Activated naive CD4-positive, alpha-beta T cell (primary cell): ENCODE data around the gene TMEM125.

Experiments
- DNase-seq, 4 experiments: peaks; one replicate each; lab custom pipeline; 2025; lab: John Stamatoyannopoulos, UW

Gene TMEM125

GRCh38 chr1:43247256-43247921 is 22.4 kb upstream of the TMEM125 start:
- no peak for DNase-seq

DNA sequence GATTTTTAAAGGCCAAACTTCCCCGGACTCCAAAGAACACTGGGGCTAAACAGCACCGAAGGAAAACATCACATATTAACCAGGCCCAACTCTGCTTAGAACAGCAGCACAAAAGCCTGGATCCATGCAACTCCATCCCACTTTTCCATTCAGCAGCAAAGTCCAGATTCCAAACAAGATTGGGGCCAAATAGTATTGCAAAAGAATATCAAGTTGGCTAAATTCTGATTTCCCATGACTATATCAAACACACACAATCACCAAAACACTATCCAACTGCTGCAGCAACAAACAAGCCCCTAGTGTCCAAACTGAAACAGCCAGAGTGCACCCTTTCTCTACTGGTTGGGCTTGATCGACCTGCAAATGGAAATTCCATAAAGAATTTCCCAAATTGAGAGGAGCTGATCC is 19.4 kb upstream of the TMEM125 start:
- DNase-seq = no peak

GRCh38 chr1:43251024-43251423 is 18.8 kb upstream of the TMEM125 start:
- DNase-seq = no peak

DNA sequence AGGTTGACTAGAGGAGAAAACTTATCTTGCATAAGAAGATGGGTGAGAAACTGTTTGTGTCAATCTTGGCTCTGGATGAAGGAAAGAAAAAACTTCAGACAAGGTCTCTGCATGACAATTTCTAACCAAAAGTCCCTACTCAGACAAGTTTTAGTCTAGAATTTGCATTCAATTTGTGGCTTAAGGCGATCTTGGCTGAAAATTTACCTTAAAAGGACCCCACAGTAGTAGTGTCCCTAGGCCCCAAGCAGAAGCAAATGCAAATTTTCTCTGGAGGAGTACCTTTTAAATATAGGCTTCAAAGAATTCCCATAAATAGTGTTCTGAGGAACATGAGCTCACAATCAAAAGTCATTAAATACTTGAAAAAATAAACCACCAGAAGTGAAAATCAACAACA is 17.6 kb upstream of the TMEM125 start:
- DNase-seq = no peak

- DNase-seq = no peak
Measured at GRCh38 chr1:43253173-43253572, 16.6 kb upstream of the TMEM125 start.

- DNase-seq = no peak
Measured at GRCh38 chr1:43253876-43254275, 15.9 kb upstream of the TMEM125 start.

DNA sequence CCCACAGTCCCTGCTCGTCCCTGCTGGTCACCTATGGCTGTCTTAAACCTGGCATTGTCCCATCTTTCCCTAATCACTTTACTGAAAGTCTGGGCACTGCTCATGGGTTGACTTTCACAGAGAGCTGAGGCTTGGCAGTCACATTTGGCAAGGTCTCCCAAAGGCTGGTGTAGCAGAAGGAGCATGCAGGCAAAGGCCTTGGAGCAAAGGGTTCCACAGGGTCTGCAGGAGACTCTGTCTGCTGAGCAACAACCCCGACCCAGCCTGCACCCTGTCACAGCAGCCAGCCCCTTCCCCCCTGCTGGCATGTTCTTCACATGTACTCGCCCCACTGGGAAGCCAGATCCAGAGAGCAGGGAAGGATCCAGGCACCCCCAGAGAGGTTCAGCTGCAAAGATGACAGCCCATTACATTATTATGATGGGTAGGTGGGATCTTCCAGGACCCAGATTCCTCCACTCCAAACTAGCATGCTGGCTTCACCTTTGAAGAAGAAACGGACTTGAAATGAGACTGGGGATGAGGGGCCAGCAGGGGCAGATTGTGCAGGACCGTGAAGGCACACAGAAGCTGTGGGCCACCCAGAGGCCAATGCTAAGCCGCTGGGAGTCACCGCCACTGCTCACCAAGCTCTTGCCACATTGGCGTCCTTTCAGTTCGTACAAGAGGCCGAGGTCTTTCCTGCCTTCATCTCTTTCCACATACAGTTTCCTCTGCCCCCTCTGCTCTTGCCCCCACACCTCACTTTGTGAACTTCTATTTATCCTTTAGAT is 14.2 kb upstream of the TMEM125 start:
- no peak for DNase-seq

DNA sequence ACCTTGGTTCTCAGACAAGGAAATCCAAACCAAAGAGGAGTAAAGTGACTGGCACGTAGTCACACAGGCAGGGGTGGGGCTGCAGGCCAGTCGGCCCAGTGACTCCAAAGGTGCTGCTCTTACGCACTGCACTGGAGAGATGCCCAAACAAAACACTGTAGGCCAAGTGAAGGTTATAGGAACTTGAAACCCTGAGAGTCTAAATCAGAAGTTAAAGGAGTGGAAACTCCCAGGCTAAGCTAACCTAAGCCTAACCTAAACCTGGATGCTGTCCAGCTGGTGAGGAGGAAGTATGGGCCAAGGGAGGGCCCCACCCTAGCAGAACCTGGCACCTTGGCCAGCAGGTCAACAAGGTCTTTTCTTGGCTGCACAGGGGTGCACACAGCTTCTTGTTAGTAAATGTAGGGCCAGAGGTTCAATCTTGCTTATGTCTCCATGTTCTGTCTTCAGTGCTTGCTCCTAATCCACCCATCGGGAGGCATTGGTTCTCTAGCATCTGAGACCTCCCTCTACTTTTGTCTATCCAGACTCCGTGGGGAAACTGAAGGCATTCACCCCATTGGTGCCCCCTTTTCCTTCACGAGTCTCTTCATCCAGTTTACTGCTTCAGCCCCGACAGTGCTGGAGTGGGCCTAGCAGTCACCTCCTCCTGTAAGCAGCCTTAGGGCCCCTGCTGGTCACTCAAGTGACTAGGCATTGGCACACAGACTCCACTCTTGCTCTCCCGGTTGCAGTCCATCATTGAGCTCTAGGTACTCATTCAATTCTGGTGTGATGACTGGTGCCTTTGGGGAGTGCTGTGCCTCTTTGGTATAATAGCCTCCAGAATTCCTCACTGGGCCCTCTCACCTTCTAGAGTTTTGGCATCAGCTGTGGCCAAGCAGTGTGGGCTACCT is 12.9 kb upstream of the TMEM125 start:
- DNase-seq = no peak

DNA sequence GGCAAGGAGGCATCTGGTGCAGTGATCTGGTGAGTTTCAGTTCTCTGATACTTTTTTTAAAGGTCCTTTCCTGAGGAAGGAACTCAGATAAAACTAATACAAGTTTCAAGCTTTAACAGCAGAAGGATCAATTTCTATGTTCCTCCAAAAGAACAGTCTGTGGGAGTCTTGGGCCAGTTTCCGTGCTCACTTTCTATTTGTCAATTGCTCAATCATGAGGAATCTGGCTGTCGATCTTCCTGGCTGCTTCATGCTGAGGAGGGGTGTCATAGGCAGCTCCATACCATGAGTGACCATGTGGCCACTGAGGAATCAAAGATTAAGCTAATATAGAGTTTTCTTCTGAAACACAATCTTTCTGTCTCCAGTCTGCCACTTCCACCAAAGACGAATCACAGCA is 11.4 kb upstream of the TMEM125 start:
- no peak for DNase-seq

- no peak for DNase-seq
Measured at GRCh38 chr1:43265431-43265830, 4.4 kb upstream of the TMEM125 start.

DNA sequence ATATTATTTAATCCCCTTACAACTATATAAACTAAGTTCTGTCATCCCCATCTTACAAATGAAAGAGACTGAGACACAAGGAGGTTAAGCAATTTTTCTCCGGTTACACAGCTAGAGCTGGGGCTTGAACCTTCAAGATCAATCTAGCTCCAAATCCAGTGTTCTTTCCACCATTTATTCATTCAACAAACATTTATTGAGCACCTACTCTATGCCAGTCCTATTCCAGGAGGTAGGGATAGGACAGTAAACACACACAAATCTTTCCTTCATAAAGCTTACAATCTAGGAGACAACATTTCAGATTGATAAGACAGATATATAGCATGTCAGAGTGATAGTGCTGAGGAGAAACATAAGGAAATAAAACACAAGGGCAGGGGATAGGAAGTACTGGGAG is 2.9 kb upstream of the TMEM125 start:
- no peak for DNase-seq

DNA sequence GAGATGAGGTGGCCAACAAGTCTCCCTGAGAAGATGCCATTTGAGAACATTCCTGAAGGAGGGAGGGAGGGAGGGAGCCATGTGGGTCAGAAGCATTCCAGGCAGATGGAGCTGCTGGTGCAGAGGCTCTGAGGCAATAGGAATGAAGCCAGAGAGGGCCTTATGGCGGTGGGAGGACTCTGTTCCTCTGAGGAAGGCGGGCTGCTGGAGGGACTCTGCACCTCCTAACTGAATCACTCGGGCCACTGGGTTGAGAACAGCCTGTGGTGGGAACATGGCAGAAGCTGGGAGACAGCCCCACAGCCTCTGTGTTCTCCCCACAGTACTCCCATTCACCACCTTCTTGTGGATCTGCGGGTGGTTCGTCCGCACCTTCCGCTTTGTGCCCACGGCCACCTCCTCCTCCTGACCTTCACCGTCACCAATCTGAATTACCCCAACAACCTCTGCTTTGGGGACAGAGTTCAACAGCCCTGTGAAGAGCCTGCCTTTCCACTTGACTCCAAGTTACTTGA is 2.4 kb upstream of the TMEM125 start:
- no peak for DNase-seq

DNA sequence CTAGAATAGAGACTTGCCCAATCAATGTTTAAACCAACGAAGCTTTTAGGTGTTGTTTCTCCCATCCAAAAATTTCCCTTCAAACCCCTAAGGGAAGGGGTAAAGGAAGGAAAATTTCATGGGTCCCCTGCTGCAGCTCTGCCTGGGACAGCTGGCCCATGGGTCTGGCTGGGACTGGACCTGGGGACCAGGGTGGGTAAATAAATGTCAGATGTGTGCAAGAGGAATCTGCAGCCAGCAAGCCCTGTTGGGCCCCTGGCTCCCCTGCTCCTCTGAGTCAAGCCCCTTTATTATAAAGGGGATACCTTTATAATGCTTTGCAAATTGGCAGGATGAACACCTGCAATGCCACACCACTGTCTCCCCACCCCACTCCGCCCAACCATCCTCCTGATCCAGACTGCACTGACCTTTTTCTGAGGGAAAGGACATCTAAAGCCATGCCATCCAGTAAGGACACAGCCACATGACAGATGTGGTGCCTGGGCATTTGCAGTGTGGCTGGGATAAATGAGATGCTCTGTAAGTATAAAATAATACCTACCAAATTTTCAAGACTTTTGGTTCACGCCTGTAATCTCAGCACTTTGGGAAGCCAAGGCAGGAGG is 1.9 kb upstream of the TMEM125 start:
- no peak for DNase-seq

- no peak for DNase-seq
Measured at GRCh38 chr1:43270421-43271095, 775 bp downstream of the TMEM125 start.

GRCh38 chr1:43271186-43272118 is 1.7 kb downstream of the TMEM125 start:
- no peak for DNase-seq

GRCh38 chr1:43272161-43272560 is 2.4 kb downstream of the TMEM125 start:
- DNase-seq = no peak

DNA sequence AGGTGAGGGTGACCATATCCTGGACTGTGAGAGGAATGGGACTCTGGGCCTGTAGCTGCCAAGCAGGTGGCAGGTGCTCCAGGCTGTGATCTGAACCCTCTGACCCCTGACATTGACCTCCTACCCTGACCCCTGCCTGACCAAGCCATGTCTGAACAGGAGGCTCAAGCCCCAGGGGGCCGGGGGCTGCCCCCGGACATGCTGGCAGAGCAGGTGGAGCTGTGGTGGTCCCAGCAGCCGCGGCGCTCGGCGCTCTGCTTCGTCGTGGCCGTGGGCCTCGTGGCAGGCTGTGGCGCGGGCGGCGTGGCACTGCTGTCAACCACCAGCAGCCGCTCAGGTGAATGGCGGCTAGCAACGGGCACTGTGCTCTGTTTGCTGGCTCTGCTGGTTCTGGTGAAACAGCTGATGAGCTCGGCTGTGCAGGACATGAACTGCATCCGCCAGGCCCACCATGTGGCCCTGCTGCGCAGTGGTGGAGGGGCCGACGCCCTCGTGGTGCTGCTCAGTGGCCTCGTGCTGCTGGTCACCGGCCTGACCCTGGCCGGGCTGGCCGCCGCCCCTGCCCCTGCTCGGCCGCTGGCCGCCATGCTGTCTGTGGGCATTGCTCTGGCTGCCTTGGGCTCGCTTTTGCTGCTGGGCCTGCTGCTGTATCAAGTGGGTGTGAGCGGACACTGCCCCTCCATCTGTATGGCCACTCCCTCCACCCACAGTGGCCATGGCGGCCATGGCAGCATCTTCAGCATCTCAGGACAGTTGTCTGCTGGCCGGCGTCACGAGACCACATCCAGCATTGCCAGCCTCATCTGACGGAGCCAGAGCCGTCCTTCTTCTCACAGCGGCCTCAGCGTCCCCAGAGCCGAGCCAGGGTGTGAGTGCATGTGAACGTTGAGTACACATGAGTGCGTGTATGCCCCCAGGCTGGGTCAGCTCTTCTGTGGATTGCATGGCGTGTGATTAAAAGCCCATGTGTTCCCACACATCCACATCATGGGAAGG is 3.1 kb downstream of the TMEM125 start:
- DNase-seq = no peak

DNA sequence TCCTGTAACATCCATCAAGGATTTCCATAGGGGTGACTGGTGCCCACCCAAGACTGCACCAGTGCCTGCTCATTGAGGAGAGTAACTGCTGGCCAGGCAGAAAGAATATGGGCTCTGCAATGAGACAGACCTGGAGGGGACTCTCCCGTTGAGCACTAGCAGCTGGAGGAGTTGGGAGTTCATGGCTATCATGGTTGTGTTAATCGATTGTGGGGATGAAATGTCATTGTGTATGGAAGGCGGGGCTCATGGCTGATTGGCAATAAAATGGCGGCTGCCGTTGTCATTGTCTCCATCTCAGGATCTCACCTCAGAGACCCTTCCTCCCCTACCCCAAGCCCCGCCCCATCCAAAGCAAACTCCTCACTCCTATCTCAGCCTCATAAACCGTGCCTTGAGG is 3.9 kb downstream of the TMEM125 start:
- no peak for DNase-seq
